ENCODE measurements around the gene DPP6.
"Not testable (repeated sequence)": the region's sequence is repeated elsewhere in the genome, so short reads cannot be mapped to it uniquely, and the experiment has no call there.

The DPP6 gene

DNA sequence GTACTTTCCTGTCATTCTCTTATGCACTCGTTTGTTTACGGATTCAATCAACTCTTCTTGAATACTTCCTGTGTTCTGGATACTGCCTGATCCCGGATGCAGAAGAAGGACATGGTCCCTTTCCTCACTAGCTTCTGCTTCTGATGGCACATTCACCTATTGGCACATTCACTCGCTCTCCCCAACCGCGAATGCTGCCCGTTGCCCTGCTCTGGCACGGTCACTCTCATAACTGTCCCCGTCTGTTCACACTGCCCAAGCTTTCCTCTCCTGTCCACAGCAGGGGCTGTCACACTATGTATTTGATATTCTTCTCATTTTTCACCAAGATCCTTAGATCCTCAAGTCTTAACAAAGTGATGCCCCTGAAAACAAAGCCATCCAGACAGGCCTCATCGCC lies 623.4 kb downstream of the DPP6 start:
- no peak overlapping the region for H3K27ac ChIP-seq

DNA sequence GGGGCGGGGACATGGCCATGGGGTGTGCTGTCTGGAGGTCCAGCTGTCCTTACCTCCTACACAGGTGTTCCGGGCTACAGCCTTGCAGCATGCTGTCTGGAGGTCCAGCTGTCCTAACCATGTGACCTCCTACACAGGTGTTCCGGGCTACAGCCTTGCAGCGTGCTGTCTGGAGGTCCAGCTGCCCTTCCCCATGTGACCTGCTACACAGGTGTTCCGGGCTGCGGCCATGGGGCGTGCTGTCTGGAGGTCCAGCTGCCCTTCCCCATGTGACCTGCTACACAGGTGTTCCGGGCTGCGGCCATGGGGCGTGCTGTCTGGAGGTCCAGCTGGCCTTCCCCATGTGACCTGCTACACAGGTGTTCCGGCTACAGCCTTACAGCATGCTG lies 623.8 kb downstream of the DPP6 start:
- not testable (repeated sequence) for H3K27ac ChIP-seq

More for the DNA sequence above, 623.4 kb downstream of the DPP6 start:
- TF ChIP-seq, protein P1, sequence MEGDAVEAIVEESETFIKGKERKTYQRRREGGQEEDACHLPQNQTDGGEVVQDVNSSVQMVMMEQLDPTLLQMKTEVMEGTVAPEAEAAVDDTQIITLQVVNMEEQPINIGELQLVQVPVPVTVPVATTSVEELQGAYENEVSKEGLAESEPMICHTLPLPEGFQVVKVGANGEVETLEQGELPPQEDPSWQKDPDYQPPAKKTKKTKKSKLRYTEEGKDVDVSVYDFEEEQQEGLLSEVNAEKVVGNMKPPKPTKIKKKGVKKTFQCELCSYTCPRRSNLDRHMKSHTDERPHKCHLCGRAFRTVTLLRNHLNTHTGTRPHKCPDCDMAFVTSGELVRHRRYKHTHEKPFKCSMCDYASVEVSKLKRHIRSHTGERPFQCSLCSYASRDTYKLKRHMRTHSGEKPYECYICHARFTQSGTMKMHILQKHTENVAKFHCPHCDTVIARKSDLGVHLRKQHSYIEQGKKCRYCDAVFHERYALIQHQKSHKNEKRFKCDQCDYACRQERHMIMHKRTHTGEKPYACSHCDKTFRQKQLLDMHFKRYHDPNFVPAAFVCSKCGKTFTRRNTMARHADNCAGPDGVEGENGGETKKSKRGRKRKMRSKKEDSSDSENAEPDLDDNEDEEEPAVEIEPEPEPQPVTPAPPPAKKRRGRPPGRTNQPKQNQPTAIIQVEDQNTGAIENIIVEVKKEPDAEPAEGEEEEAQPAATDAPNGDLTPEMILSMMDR (conservative IDR thresholded peaks at IDR 0.05): no peak

DNA sequence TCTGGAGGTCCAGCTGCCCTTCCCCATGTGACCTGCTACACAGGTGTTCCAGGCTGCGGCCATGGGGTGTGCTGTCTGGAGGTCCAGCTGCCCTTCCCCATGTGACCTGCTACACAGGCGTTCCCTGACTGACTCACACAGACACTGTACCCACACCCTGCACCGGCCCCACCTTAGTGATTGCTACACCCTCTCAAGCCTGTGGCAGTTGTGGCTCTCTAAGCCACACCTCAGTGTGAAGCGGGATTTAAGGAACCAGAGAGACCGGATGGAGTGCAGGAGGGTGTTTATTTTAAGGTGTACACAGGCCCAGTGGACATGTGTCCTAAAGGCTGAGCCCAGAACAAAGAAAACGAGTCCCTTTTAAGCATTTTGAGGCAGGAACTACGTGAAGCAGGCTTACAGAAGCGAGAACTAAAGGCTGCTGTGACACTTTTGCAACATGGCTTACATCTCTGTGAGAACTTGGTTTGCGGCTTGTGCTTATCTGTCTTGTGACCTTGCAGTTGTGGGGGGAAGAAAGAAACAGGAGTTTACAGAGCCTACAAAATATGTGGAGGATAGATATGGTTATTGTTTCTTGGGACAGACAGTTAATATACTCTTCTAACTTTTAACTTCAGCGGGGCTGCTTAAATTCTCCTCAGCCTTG lies 624.4 kb downstream of the DPP6 start:
- TF ChIP-seq, protein P1 (conservative IDR thresholded peaks at IDR 0.05): no peak
- H3K27ac ChIP-seq: no peak overlapping the region

- TF ChIP-seq, protein P1 (conservative IDR thresholded peaks at IDR 0.05): no peak
- H3K27ac ChIP-seq: no peak overlapping the region
Measured at GRCh38 chr7:154677454-154677853, 625.3 kb downstream of the DPP6 start.

DNA sequence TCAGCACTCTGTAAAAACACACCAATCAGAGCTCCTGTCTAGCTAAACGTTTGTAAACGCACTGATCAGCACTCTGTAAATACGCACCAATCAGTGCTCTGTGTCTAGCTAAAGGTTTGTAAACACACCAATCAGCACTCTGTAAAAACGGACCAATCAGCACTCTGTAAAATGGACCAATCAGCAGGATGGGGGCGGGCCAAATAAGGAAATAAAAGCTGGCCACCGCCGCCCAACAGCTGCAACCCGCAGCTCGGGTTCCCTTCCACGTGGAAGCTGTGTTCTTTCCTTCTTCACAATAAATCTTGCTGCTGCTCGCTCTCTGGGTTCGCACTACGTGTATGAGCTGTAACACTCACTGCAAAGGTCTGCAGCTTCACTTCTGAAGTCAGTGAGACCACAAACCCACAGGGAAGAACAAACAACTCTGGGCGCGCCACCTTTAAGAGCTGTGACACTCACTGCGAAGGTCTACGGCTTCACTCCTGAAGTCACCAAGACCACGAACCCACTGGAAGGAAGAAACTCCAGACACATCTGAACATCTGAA lies 625.9 kb downstream of the DPP6 start:
- H3K27ac ChIP-seq: not testable (repeated sequence)

DNA sequence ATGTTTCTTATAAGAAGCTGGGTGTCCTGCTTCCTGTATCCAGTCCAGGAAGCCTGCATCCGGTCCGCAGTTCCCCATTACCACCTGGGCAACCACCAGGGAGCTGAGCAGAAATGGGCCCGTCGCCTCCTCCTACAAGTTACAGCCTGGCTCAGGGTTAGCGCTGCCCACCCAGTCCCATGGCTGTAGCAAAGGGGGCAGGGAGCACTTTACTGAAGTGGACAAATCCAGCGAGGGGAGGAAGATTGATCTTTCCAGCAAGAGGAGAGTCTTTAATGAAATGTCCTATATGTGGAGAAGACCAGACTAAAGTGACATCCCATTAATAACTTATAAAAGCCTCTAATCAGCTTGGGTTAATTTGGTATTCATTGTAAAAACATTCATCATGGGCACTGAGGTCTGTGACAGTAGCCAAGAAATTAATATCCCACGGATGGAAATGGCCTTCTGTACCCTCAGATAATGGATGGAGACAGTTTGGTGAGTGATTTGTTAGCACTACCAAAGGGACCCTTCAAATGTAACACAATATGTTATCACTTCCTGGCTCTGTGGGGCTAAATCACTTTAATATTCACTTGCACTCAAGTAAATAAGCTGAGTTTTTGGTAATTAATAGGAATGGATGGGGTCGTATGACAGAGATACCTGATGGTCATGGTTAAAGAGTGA lies 627.3 kb downstream of the DPP6 start:
- TF ChIP-seq, protein P1 (conservative IDR thresholded peaks at IDR 0.05): no peak
- H3K27ac ChIP-seq: no peak overlapping the region

DNA sequence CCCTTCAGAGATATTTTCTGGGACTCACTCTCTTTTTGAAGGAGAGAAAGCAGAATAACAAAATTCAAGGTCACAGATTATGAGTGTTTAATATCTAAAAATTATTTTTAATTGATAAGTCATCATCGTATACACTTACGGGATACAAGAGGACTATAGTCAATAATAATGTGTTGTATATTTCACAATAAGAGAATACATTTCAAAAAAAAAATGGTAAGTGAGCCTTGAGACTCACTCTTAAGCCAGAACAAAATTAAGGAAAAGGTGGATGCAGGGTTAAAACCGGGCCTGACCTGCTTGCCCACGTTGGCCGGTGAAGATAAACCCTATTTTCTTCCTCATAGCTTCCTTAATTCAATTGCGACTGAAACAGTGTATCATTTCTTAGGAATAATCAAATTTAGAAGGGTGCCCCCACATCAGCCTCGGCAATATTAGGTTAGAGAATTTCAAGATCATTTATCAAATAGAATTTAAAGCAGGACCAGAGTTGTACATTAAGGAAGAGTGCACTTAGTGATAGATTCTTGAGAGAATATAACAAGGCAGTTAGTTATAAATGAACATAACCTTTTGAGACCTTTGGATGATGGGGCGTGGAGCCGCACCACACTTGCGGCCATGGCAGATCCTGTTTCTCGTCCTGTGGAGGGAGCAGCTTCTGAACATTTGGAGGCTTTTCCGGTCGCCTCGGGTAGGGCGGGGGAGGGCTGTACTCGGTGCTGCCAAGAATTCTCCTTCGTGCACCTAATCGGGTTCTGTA lies 628.9 kb downstream of the DPP6 start:
- TF ChIP-seq, protein P1 (conservative IDR thresholded peaks at IDR 0.05): no peak
- H3K27ac ChIP-seq: no peak overlapping the region

DNA sequence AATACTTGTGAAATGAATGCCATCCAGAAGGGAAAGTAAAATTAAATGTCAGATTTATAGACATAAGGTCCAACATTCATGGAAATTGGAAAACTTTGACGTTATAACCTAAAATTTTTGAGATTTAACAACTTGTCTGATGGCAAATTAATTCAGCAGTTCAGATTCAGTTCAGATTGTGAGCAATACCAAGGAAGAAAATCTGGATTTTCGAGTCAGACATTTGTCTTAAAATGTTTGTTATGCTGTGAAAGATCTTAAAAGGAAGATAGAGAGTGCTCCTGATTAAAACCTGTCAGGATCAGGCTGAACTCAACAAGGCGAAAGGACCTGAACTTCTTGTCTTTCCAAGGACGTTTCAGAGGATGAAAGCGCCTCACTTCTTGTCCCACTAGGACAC lies 629.8 kb downstream of the DPP6 start:
- H3K27ac ChIP-seq: no peak overlapping the region
- TF ChIP-seq, protein P1 (conservative IDR thresholded peaks at IDR 0.05): no peak

Data from VCaP (cell line).